GM21360 (cell line): ENCODE measurements around the gene SPIRE1.
"Not testable (repeated sequence)": the region's sequence is repeated elsewhere in the genome, so short reads cannot be mapped to it uniquely, and the experiment has no call there.

ENCODE experiments used
- ATAC-seq: cut with Tn5 transposase; IDR thresholded peaks from one replicate; pipeline ENCODE4 v1.9.1; 2021; ENCODE audit warnings: mild to moderate bottlenecking, moderate library complexity; ENCODE audit not compliant: unreplicated experiment

Gene SPIRE1

GRCh38 chr18:12497839-12498238, 160.1 kb downstream of the SPIRE1 start:
- no peak for ATAC-seq

DNA sequence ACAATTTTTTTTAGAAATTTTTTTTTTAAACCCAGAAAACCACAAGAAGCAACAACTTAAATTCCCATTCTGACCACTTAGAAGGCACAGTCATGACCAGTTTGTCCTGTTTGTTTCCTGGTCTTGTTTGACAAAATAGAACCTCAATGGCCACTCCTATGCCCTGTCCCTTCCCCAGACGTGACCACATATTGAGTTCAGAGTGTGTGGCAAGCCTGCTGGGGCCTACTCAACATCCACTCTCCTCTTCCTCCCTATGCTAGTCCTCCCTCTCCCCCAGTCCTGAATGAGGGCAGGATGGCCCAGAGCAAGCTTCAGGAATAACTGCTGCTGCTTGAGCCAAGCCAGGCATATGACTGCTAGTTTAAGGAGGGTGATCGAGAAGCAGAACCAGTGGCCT, 160.6 kb downstream of the SPIRE1 start:
- ATAC-seq, result no peak

DNA sequence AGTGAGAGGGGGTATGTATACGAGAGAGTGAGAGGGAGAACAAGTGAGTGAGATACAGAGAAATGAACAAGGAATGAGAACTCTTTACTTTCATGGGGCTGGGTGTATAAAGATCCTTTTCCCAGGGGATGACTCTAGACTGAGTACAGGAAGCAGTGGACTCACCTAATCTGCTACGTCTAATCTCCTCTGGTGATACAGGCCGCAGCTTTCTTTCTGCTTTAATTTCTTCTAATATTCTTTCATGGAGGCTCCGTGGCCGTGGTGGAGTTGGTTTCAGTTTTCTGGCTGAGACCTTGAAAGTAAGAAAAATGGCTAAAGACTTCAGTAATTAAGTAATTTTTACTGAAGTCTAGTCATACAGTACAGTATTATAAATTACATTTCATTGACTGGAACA, 165.0 kb downstream of the SPIRE1 start:
- no peak for ATAC-seq

- ATAC-seq, result no peak
Observed at GRCh38 chr18:12491611-12492435, 166.1 kb downstream of the SPIRE1 start.

- no peak for ATAC-seq
Observed at GRCh38 chr18:12485479-12486105, 172.3 kb downstream of the SPIRE1 start.

- not testable (repeated sequence) for ATAC-seq
Observed at GRCh38 chr18:12481915-12482314, 176.0 kb downstream of the SPIRE1 start.

DNA sequence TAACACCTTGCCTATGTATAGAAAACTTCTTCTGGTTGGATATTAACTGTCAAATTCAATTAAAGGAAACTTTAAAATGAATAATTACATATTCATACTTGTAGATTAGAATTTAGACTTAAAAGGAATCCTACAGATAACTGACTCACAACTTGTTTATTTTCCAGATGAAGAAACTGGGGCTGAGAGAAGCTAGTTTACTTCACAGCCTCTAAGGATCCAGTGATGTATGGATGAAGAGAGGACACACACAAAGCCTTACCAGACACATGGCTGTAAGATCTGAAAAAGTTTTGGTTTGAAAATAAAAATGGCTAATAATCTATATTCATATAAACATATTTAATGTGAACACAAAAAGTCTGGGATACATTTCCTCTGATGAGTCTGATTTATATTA, 177.9 kb downstream of the SPIRE1 start:
- no peak for ATAC-seq

- ATAC-seq, result no peak
Observed at GRCh38 chr18:12479536-12479935, 178.4 kb downstream of the SPIRE1 start.

DNA sequence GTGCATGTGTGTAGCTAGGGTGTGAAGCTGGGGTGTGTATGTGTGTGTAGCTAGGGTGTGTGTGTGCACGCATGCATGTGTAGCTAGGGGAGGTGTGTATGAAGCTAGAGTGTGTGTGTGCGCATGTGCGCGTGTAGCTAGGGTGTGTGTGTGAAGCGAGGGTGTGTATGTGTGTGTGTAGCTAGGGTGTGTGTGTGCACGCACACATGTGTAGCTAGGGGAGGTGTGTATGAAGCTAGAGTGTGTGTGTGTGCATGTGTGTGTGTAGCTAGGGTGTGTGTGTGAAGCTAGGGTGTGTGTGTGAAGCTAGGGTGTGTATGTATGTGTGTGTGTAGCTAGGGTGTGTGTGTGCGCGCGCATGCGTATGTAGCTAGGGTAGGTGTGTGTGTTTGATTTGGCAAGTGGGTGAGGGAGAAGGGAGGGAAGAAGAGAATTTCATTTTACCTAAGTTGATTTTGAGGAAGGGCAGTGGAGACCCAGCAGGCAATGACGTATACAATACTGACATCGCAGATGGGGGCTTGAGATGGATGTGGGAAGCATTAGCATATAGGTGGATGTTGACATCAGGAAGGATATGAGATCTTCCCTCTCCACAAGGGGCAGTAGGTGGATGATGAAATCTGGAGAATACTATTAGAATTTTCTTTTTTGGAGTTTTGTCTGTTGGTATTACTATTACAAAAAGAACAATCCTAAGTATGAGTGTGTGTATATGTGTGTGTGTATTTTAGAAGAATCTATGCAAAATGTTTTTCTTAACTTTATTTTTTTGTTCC, 179.4 kb downstream of the SPIRE1 start:
- ATAC-seq, result no peak

- ATAC-seq, result no peak
Observed at GRCh38 chr18:12477606-12478005, 180.3 kb downstream of the SPIRE1 start.

GRCh38 chr18:12476955-12477354, 181.0 kb downstream of the SPIRE1 start:
- no peak for ATAC-seq

- no peak for ATAC-seq
Observed at GRCh38 chr18:12474876-12475275, 183.0 kb downstream of the SPIRE1 start.

- ATAC-seq, result no peak
Observed at GRCh38 chr18:12474146-12474545, 183.8 kb downstream of the SPIRE1 start.

DNA sequence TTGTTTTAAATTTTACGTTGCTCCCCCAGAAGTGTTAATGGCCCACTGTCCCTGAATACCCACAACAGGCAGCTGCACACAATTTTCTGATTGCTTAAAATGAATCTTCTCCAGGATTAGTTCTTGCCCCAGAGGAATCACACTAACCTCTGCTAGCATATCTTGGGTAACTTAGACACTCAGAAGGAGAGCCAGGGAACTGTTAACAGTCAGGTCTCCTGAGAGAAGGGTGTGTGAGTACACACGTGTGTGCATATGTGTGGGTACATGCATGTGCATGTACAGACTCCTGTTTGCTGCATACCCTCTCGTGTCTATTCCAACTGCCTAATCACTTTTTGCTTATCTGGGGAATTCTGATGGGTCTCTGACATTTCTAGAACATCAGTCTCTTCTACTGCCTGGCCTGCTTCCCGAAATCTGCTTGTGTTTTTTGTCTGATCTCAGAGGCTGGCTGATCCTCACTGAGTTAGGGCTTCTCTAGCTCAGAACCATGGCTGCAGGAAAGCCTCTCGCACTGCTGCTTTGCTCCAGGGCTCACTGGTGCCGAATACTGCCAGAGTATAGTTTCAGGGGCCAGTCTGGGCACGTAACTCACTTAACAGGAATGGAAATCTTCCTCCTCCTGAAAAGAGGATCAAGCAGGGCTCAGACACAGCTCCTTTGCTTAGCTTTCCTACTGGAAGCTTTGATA, 187.4 kb downstream of the SPIRE1 start:
- ATAC-seq, result no peak

DNA sequence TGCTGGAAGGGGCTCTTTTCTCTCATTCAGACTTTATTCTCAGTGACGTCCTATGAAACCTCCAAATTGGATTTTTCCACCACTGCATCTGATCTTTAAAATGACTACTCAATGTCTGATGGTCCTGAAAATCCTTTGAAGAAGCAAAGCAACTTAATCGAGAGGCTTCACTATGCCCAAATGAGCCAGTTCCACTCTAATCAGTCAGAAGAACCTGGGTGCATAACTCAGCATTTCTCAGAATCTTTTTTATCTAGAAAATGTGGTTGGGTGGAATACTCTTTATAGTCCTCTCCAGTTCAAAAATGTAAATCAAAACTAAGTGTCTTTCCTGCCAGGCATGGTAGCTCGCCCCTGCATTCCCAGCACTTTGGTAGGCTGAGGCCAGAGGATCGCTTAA, 189.5 kb downstream of the SPIRE1 start:
- ATAC-seq, result no peak

DNA sequence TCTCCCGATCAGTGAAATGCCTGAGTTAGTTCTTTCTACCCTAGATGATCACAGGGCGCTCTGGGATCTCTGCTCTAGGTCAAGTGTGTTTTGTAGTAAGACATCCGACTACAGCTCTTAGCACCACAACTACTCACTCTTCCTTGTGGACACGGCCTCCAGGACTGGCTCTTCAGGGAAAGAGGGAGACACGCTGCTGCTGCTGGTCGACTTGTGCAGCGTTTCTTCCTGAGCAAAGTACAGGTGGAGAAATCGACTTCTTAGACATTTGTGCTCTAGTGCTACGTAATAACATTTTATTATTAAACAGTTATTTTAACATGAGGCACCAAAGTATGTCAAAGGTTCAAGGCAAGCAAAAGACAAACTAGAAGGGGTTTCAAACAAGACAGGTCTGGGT, 193.2 kb downstream of the SPIRE1 start:
- ATAC-seq, result no peak

DNA sequence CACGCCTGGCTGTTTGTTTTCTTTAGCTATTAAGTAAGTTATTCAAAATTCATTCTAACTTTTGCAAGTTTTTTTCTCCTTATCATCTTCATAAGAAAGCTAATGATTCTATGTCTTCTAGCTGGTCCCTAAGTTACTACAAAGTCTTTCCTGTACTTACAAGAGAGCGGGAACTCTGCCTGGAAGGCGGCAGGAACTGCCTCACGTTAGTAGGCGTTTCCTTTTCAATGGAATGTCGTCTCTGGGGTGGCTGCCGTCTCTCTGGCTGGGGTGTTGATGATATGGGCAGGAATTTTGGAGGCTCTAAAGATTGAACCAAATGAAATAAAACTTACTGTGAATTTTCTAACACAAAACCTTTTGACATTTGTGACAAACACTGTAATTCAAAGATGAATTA, 194.7 kb downstream of the SPIRE1 start:
- ATAC-seq, result no peak

DNA sequence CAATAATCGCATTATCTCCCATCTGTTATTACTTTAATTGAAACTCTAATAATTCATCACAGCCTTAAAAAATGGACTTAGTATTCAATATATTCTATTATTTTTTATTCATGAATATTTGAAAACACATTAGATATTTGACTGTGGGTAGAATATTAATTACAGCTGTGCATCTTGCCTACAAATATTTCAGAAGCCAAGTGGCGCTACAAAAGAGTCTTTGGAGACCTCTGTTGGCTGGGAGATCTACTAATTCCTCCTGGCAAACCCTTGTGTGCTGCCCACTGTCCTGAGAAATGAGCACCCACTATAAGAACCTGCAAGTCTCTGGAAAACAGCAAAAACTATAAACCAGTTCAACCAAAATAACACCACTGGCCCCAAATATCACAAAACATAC, 195.7 kb downstream of the SPIRE1 start:
- no peak for ATAC-seq

GRCh38 chr18:12461326-12461725, 196.6 kb downstream of the SPIRE1 start:
- ATAC-seq, result no peak

- ATAC-seq, result no peak
Observed at GRCh38 chr18:12460874-12461273, 197.0 kb downstream of the SPIRE1 start.

GRCh38 chr18:12458771-12459170, 199.1 kb downstream of the SPIRE1 start:
- ATAC-seq, result no peak
